Prostate gland (tissue), 2 donors: Measurements from ENCODE around the gene COPS6. TPM values are rescaled to one million over a fixed set of nuclear protein-coding genes. Genes with fewer than 3 reads are reported as not detected.

Experiments used
- DNase-seq: peaks from one replicate; pipeline ENCODE4 v3.0.0-alpha.2; 2019; ENCODE audit warnings: low spot score
- H3K27ac ChIP-seq, 2 donors: fragments of 200-600 bp; sonication (generic); 2 replicates each; pipeline ENCODE4 v1.5.1; 2017 to 2019
- H3K27me3 ChIP-seq: fragments of 200-600 bp; sonication (generic); replicated peaks from 2 replicates; pipeline ENCODE4 v1.5.1; 2019; ENCODE audit not compliant: insufficient read depth
- H3K36me3 ChIP-seq, 2 donors: fragments of 200-600 bp; sonication (generic); 1 replicate in 1 of 2; 2 replicates in 1 of 2; pipeline versions ENCODE4 v1.5.1 to v1.8.1; 2017 to 2019
- H3K4me1 ChIP-seq: fragments of 200-600 bp; sonication (generic); replicated peaks from 2 replicates; pipeline ENCODE4 v1.5.1; 2019
- H3K4me3 ChIP-seq, 2 donors: fragments of 200-600 bp; sonication (generic); 2 replicates each; pipeline ENCODE4 v1.5.1; 2017 to 2019
- H3K9me3 ChIP-seq: fragments of 200-600 bp; sonication (generic); 2 replicates; pipeline ENCODE4 v1.5.1; 2017
- CTCF ChIP-seq, 4 experiments: fragments of 200-600 bp in 2 of 4; fragments of 450-650 bp in 2 of 4; sonication (generic) in 2 of 4; IDR thresholded peaks; 1 replicate in 3 of 4; 2 replicates in 1 of 4; pipeline ENCODE4 v1.5.1; 2016 to 2019; ENCODE audit warnings: antibody characterized with exemption in 4 of 4, mild to moderate bottlenecking in 2 of 4, moderate library complexity in 2 of 4
- POLR2A ChIP-seq: fragments of 450-650 bp; IDR thresholded peaks from one replicate; pipeline ENCODE4 v1.6.1; 2016; ENCODE audit warnings: antibody characterized with exemption, mild to moderate bottlenecking
- POLR2AphosphoS5 ChIP-seq: sonication (generic); formaldehyde crosslinking; IDR thresholded peaks from one replicate; pipeline ENCODE4 v1.6.1; 2017; ENCODE audit warnings: antibody characterized with exemption
- WGBS: methylation state at CpG from one replicate; pipeline ENCODE4 v1.1.5; 2018; 5-methylcytosine and 5-hydroxymethylcytosine counted together
- intact Hi-C: fragments of 100-400 bp; cut with DNase I; formaldehyde crosslinking; loops from one replicate; pipeline ENCODE4 v1.14.2; 2022
- microRNA counts, 2 donors: library from miRNA; unstranded; fragments of <30 nt; microRNA quantifications; one replicate each; lab custom pipeline; 2016 to 2017
- microRNA-seq: library from miRNA; unstranded; fragments of <30 nt; microRNA quantifications from one replicate; pipeline ENCODE4, GENCODE V29; 2016
- small RNA-seq, 2 donors: library from RNA; depleted of rRNA; stranded (forward); fragments of <200 nt; gene quantifications; one replicate each; pipeline ENCODE3, GENCODE V24; 2016
- total RNA-seq, 2 donors: library from RNA; depleted of rRNA; stranded (reverse); fragments of >200 nt; gene quantifications; one replicate each; pipeline ENCODE4 v1.1.0, GENCODE V29; 2016

COPS6 gene
- total RNA-seq, 2 donors from 2014 or later: 50.8 to 78.4 TPM

- Histone ChIP-seq H3K36me3 (no peaks in the 10 kb centered on the region), H3K27me3 (no peaks in the 10 kb centered on the region), H3K27ac (no peak overlapping the region), H3K9me3 (no peaks in the 10 kb centered on the region), H3K4me1 (no peaks in the 10 kb centered on the region), H3K4me3 (no peak overlapping the region)
- no peak for DNase-seq
- WGBS: 70% methylated on average over 7 of the region's 7 CpGs
- TF ChIP-seq CTCF (IDR thresholded peaks at IDR 0.05) (no peak), POLR2A (no peak), POLR2AphosphoS5 (no peak)
- intact Hi-C loops: loop anchor here (5.0 kb wide), 1 partner anchor 90 kb away; no protein-coding TSS in a partner anchor
These were observed 43.4 kb downstream of the COPS6 start for GRCh38 chr7:100132126-100132525.

- H3K27ac ChIP-seq: no peak overlapping the region
- no peaks in the 10 kb centered on the region for H3K36me3 ChIP-seq
- intact Hi-C loops: loop anchor here (5.0 kb wide), 1 partner anchor 90 kb away; no protein-coding TSS in a partner anchor
- no peaks in the 10 kb centered on the region for H3K9me3 ChIP-seq
- H3K4me3 ChIP-seq: no peak overlapping the region
- DNase-seq: peak; percentile 44
- WGBS: 20% methylated on average over 3 of the region's 3 CpGs
- H3K4me1 ChIP-seq: no peaks in the 10 kb centered on the region
- H3K27me3 ChIP-seq: no peaks in the 10 kb centered on the region
- TF ChIP-seq POLR2A (no peak), POLR2AphosphoS5 (peak; percentile 20), CTCF (IDR thresholded peaks at IDR 0.05) (peak; percentile 37 to 85 (median 78))
These were observed 44.0 kb downstream of the COPS6 start for GRCh38 chr7:100132697-100133151.

- intact Hi-C loops: no loop called here
- 77% methylated on average over 13 of the region's 13 CpGs for WGBS
- Histone ChIP-seq H3K4me3 (no peak overlapping the region), H3K9me3 (no peaks in the 10 kb centered on the region), H3K27me3 (no peaks in the 10 kb centered on the region), H3K27ac (no peak overlapping the region), H3K36me3 (no peaks in the 10 kb centered on the region), H3K4me1 (no peaks in the 10 kb centered on the region)
- DNase-seq: no peak
- TF ChIP-seq POLR2A (no peak), CTCF (IDR thresholded peaks at IDR 0.05) (no peak), POLR2AphosphoS5 (no peak)
These were observed 49.3 kb downstream of the COPS6 start for GRCh38 chr7:100137851-100138760.

- no peaks in the 10 kb centered on the region for H3K9me3 ChIP-seq
- no peaks in the 10 kb centered on the region for H3K4me1 ChIP-seq
- TF ChIP-seq POLR2AphosphoS5: peak; percentile 29
- TF ChIP-seq POLR2A: no peak
- no peak overlapping the region for H3K27ac ChIP-seq
- H3K27me3 ChIP-seq: no peaks in the 10 kb centered on the region
- 58% methylated on average over 3 of the region's 3 CpGs for WGBS
- intact Hi-C loops: no loop called here
- DNase-seq: no peak
- no peak overlapping the region for H3K4me3 ChIP-seq
- no peaks in the 10 kb centered on the region for H3K36me3 ChIP-seq
These were observed 52.8 kb downstream of the COPS6 start for GRCh38 chr7:100141555-100141949.

MicroRNAs within 50 kb of the gene (microRNA counts, 767-probe panel; counts per million panel counts)
- microRNA hsa-miR-106b-5p (lab: Ali Mortazavi, UCI) (2,367 to 2,749 counts per million in 2 donors), microRNA hsa-miR-25-3p (lab: Ali Mortazavi, UCI) (4,670 to 4,908 counts per million in 2 donors), microRNA hsa-miR-93-5p (lab: Ali Mortazavi, UCI) (4,179 to 4,430 counts per million in 2 donors)

Small RNA genes lying within 50 kb of the gene (microRNA-seq; reads per million reads assigned to microRNA genes)
- 562 reads per million, percentile 85 among the genes with 10 or more reads in this experiment for gene MIR106B
- 293 reads per million, percentile 80 among the genes with 10 or more reads in this experiment for gene MIR25
- gene MIR93: 2,692 reads per million, percentile 92 among the genes with 10 or more reads in this experiment

Small RNA genes lying within 50 kb of the gene (small RNA-seq; reads per million reads assigned to genes)
- gene MIR106B (70.2 to 186 reads per million in 2 donors), gene MIR25 (1,508 to 1,619 reads per million in 2 donors), gene MIR93 (144 to 260 reads per million in 2 donors)

Other genes starting within 250 kb of the COPS6 start
- not detected for gene OR2AE1, start 211.9 kb upstream of the COPS6 start, total RNA-seq
- 10 to 100 TPM; 61.0 to 72.8 TPM for gene TRIM4, start 169.4 kb upstream of the COPS6 start, total RNA-seq
- 1 to 10 TPM; 1.2 to 3.2 TPM for gene GJC3, start 159.3 kb upstream of the COPS6 start, total RNA-seq
- gene AZGP1, start 112.9 kb upstream of the COPS6 start, total RNA-seq: 1,000 to 10,000 TPM; 1,167 to 4,716 TPM
- 10 to 100 TPM; 75.8 to 86.5 TPM for gene ZKSCAN1, start 73.4 kb upstream of the COPS6 start, total RNA-seq
- 10 to 100 TPM; 24.6 to 38.0 TPM for gene ZSCAN21, start 39.2 kb upstream of the COPS6 start, total RNA-seq
- gene ZNF3, start 7.2 kb upstream of the COPS6 start, total RNA-seq: 10 to 100 TPM; 20.5 to 21.4 TPM
- 10 to 100 TPM; 47.5 to 68.7 TPM for gene MCM7, start 12.4 kb downstream of the COPS6 start, total RNA-seq
- 10 to 100 TPM; 18.0 to 27.2 TPM for gene AP4M1, start 12.7 kb downstream of the COPS6 start, total RNA-seq
- 10 to 100 TPM; 68.3 to 79.8 TPM for gene TAF6, start 30.4 kb downstream of the COPS6 start, total RNA-seq
- gene CNPY4, start 30.7 kb downstream of the COPS6 start, total RNA-seq: 10 to 100 TPM in 1 of 2 donors, 1 to 10 TPM in 1; 1.6 to 16.1 TPM
- 1 to 10 TPM; 4.4 to 6.1 TPM for gene MBLAC1, start 38.0 kb downstream of the COPS6 start, total RNA-seq
- 100 to 1,000 TPM; 213 to 243 TPM for gene LAMTOR4, start 59.9 kb downstream of the COPS6 start, total RNA-seq
- 10 to 100 TPM; 21.2 to 43.4 TPM for gene TRAPPC14, start 69.8 kb downstream of the COPS6 start, total RNA-seq
- 10 to 100 TPM in 1 of 2 donors, 1 to 10 TPM in 1; 4.1 to 10.2 TPM for gene GAL3ST4, start 79.6 kb downstream of the COPS6 start, total RNA-seq
- 1 to 10 TPM; 1.7 to 2.8 TPM for gene GPC2, start 88.4 kb downstream of the COPS6 start, total RNA-seq
- gene STAG3, start 88.9 kb downstream of the COPS6 start, total RNA-seq: 10 to 100 TPM in 1 of 2 donors, 1 to 10 TPM in 1; 1.8 to 37.6 TPM
- gene PVRIG, start 131.0 kb downstream of the COPS6 start, total RNA-seq: not detected
- gene SPDYE3, start 218.7 kb downstream of the COPS6 start, total RNA-seq: under 1 TPM in 1 of 2 donors, not detected in 1; 0.91 TPM